Ishikawa (cell line): ENCODE measurements around the gene DDB1.

Experiments
- CEBPB ChIP-seq: IDR thresholded peaks from 2 replicates; pipeline ENCODE4 v1.6.1; 2012
- CREB1 ChIP-seq: IDR thresholded peaks from 2 replicates; pipeline ENCODE4 v1.6.1; 2012; ENCODE audit warnings: low read depth
- EGR1 ChIP-seq: IDR thresholded peaks from 2 replicates; pipeline ENCODE4 v1.6.1; 2012
- EP300 ChIP-seq: IDR thresholded peaks from 2 replicates; pipeline ENCODE4 v1.6.1; 2012; ENCODE audit warnings: borderline replicate concordance
- FOXM1 ChIP-seq: IDR thresholded peaks from 2 replicates; pipeline ENCODE4 v1.6.1; 2012; ENCODE audit warnings: low read depth, borderline replicate concordance
- MAX ChIP-seq: IDR thresholded peaks from 2 replicates; pipeline ENCODE4 v1.6.1; 2012
- NFIC ChIP-seq: IDR thresholded peaks from 2 replicates; pipeline ENCODE4 v1.6.1; 2012
- RAD21 ChIP-seq: IDR thresholded peaks from 2 replicates; pipeline ENCODE4 v1.6.1; 2012; ENCODE audit warnings: low read depth
- REST ChIP-seq: IDR thresholded peaks from 2 replicates; pipeline ENCODE4 v1.6.1; 2012; ENCODE audit warnings: low read depth, mild to moderate bottlenecking
- TAF1 ChIP-seq: IDR thresholded peaks from 2 replicates; pipeline ENCODE4 v1.6.1; 2012; ENCODE audit warnings: low read depth, mild to moderate bottlenecking
- TCF12 ChIP-seq: IDR thresholded peaks from 2 replicates; pipeline ENCODE4 v1.6.1; 2012; ENCODE audit warnings: low read depth
- TEAD4 ChIP-seq: IDR thresholded peaks from 2 replicates; pipeline ENCODE4 v1.6.1; 2012
- USF1 ChIP-seq: IDR thresholded peaks from 2 replicates; pipeline ENCODE4 v1.6.1; 2012
- YY1 ChIP-seq: IDR thresholded peaks from 2 replicates; pipeline ENCODE4 v1.6.1; 2012; ENCODE audit warnings: low read depth
- ZBTB7A ChIP-seq: IDR thresholded peaks from 2 replicates; pipeline ENCODE4 v1.6.1; 2012; ENCODE audit warnings: low read depth

DDB1 gene

GRCh38 chr11:61305417-61305816, 27.5 kb downstream of the DDB1 start:
- TF ChIP-seq USF1: no peak
- TF ChIP-seq NFIC: no peak
- no peak for TF ChIP-seq EGR1
- TF ChIP-seq EP300: no peak
- no peak for TF ChIP-seq RAD21
- TF ChIP-seq CEBPB: no peak
- TF ChIP-seq CREB1: no peak
- TF ChIP-seq REST: no peak
- TF ChIP-seq MAX: no peak
- no peak for TF ChIP-seq TEAD4
- no peak for TF ChIP-seq TAF1

GRCh38 chr11:61303725-61304124, 29.2 kb downstream of the DDB1 start:
- no peak for TF ChIP-seq MAX
- no peak for TF ChIP-seq EGR1
- TF ChIP-seq TEAD4: no peak
- TF ChIP-seq REST: no peak

- TF ChIP-seq NFIC (no peak), CEBPB (no peak)
Observed at GRCh38 chr11:61302550-61302949, 30.4 kb downstream of the DDB1 start.

GRCh38 chr11:61298663-61299244, 34.2 kb downstream of the DDB1 start:
- TF ChIP-seq CEBPB (no peak), CREB1 (no peak), YY1 (no peak), REST (no peak), NFIC (no peak), TCF12 (no peak), FOXM1 (no peak), EGR1 (no peak)

GRCh38 chr11:61297746-61298145, 35.2 kb downstream of the DDB1 start:
- TF ChIP-seq CEBPB (no peak), EGR1 (no peak), RAD21 (no peak), CREB1 (no peak), FOXM1 (no peak)

- TF ChIP-seq USF1 (no peak), MAX (no peak), EGR1 (no peak), REST (no peak), CREB1 (no peak), ZBTB7A (no peak), RAD21 (no peak)
Observed at GRCh38 chr11:61297341-61297740, 35.6 kb downstream of the DDB1 start.
